HG03439 (cell line): Measurements from ENCODE around the gene PDE3B.
"Not testable (repeated sequence)": the region's sequence is repeated elsewhere in the genome, so short reads cannot be mapped to it uniquely, and the experiment has no call there.

ENCODE experiments used
- ATAC-seq: cut with Tn5 transposase; IDR thresholded peaks from one replicate; pipeline ENCODE4 v1.9.1; 2021; ENCODE audit warnings: mild to moderate bottlenecking, moderate library complexity; ENCODE audit not compliant: unreplicated experiment

Gene PDE3B

GRCh38 chr11:14643697-14644225 lies at the start of gene PDE3B:
PDE3B (plus strand) TSS chr11:14643804; CDS start chr11:14644076, 272 bp downstream.
- ATAC-seq = peak; percentile 65

DNA sequence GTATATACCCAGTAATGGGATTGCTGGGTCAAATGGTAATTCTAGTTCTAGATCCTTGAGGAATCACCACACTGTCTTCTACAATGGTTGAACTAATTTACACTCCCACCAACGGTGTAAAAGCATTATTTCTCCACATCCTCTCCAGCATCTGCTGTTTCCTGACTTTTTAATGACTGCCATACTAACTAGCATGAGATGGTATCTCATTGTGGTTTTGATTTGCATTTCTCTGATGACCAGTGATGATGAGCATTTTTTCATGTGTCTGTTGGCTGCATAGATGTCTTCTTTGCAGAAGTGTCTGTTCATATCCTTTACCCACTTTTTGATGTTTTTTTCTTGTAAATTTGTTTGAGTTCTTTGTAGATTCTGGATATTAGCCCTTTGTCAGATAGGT lies 48.3 kb upstream of the PDE3B start:
- ATAC-seq = not testable (repeated sequence)

GRCh38 chr11:14607713-14608112 lies 35.9 kb upstream of the PDE3B start:
- no peak for ATAC-seq

- ATAC-seq = no peak
Measured at GRCh38 chr11:14609902-14610301, 33.7 kb upstream of the PDE3B start.

DNA sequence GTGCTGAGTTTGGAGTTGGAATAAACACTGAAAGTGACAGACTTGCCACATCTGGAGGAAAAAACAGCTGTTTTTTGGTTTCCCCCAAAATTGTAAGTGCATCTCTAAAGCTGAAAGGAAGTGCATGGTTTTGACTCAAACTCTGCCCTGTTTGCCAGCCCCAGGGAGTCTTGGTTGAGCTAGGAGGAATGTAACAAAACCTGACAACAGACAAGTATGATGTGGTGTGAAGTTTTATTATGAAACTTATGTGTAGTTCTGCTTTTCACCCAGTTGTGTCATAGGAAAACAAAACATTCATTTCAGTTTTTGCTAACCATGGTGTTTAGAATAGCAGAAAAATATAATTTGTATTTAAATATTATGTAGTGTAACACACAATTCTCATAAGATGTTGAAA lies 31.7 kb upstream of the PDE3B start:
- no peak for ATAC-seq

DNA sequence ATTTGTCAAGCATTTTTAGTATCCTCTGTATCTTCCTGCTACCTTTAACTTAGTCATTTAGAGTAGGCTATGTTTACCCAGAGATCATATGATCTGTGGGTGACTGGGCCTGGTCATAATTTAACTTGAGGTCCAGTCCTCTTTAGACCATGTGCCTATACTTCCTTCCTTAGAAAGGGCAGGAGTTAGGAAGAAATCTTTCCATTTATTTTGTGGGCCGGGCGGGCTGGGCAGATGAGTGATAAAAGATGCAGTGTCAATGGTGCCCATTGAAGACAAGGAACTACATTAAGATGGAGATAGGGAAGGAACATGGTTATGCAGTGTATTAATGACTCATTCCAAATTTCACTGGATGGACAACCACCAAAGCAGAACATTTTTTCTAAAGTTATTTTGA lies 30.9 kb upstream of the PDE3B start:
- no peak for ATAC-seq

DNA sequence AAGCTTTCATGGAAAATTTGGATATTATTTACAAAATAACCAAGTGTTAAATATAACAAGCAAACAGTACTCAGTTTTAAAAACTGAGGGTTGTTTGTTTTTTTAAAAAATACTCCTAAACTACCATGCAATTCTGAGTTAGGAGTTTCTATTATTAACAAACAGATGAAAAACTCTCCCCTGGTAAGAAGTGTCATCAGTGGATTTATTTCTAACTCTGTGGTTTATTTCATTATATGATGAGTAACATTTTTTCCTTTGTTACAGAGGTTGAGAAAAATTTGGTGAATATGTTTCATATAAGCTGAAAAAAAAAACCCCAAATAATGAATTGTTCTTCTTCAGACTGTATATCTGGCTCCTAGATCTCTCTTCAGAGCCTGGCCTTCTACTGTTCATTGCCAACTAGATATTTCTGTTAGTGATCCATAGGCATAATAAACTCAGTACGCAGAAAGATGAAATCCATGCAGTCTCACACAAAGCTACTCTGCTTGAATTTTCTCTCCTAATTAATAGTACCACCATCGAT lies 29.4 kb upstream of the PDE3B start:
- ATAC-seq = no peak

DNA sequence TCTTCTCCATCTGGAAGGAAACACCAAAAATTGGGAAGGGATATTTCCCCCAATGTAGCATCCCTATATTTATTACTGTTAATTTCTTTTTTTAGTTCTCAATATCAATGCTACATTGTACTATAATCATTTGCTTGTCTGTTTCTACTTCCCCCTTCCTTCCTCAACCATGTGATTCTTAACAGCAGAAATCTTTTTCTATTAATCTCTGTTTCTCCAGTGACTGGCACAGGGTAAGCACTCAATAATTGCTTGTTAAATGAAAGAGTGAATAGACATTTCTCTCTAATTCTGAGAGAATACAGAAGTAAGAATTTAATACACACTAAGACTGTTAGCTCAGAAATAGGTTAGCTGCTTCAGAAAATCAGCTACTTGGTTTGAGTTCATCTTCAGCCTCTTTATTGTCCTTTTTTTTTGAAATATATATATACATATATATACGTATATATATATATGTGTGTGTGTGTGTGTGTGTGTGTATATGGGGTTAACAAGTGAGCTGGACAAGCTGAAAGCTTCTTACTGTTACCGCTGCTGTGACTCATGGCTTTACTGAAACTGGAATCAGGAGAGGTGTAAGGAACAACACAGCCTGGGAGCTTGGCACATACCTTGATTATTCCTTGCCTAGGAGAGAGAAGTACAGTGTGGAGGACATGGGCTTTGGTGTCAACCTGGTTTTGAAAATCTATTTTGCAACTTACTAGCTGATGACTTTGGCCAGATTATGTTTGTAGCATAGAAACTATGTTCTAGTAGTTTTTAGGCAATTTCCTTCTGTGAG lies 26.2 kb upstream of the PDE3B start:
- ATAC-seq = no peak

DNA sequence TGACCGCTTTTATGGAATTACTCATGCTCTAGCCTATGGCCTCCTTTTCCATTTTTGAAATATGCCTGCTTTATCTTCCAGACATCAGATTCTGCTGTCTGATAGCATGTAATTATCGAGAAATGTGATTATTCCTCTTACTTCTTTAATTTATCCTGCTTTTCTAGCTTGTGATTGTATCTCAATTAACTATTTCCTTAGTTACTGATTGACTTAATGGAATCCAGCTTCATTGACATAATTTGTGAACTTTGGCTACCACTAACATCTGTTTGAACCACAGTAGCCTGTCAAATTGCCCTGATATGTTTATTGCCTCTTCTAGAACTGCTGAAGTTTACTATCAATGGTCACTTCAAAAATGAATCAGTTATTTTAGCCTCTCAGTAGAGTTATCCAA lies 25.5 kb upstream of the PDE3B start:
- ATAC-seq = no peak

DNA sequence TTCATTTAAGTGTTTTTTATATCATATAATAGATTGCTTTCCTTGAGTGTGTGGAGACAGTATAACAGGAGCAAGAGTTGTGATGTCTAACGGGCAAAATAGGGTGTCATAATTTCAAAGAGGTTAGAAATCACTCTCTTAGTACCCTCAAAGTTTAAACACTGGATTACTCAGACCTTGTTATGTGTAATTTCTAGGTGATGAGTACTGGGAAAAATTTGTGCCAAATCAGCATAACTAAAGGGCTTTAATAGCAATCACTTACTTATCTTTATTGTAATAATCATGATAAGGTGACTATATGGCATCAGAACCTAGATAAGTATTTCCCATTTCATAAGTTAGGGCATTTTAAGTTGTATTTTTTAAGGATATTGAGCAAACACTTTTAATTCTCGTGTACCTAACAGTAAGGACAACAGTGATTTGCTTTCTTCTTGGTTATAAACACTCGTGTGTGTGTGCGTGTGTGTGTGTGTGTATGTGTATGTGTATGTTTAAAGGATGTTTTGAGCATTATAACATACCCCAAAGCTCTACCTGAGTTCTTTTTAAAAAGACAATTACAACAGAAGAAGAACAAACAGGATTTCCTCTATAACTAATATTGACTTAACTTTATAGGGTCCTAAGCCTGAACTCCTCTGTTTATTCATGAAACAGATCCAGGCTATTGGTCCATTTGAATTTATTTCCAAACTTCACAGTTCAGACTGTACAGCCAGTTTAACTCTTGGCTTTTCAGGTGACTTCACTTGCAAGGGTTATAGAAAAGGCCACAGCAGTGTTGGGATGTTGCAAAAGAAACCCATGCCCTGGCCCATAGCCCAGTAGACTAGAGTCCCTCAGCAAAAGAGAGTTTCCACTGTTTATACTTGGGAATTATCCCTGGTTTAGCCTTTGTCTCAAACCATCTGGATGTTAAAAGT lies 23.7 kb upstream of the PDE3B start:
- ATAC-seq = no peak

DNA sequence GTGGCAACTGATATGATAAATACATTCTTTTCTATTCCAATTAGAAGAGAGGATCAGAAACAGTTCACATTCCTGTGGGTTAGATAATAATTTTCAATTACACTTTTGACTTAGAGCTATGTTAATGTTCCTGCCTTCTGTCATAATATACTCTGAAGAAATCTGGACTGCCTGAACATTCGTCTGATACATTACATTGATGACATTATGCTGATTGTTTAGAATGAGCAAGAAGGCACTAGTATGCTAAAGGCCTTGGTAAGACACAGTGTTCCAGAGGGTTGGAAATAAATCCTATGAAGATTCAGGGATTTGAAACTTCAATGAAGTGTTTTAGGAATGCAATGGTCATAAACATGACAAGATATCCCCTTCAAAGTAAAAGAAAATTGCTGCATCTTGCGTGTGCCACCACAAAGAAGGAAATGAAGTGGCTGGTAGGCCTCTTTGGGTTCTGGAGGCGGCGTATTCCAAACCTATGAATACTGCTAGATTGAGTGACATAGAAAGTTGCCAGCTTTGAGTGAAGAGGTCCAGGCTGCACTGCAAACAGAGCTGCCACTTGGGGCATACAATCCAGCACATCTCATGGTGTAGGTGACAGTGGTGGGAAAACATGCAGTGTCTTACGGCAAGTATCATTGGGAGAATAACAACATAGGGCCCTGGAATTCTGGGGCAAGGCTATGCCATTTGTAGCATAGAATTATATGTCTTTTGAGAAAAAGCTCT lies 21.2 kb upstream of the PDE3B start:
- ATAC-seq = no peak

DNA sequence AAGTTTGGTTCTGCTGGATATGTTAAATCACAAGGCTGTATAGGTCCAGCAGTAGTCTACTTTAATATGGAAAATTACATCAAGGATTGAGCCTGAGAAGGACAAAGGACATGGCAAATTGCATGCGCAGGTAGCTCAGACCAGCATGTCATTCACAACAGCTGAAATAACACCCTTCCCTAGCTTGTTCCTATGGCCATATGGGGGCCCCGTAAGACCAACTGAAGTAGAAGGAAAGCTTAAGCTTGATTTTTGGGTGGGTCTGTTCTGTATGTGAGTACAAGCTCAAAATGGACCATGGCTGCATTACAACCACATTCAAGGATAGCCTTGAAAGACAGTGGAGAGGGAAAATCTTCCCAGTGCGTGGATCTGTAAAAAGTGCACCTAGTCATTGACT lies 20.6 kb upstream of the PDE3B start:
- ATAC-seq = no peak

GRCh38 chr11:14625586-14626205 lies 17.9 kb upstream of the PDE3B start:
- no peak for ATAC-seq

DNA sequence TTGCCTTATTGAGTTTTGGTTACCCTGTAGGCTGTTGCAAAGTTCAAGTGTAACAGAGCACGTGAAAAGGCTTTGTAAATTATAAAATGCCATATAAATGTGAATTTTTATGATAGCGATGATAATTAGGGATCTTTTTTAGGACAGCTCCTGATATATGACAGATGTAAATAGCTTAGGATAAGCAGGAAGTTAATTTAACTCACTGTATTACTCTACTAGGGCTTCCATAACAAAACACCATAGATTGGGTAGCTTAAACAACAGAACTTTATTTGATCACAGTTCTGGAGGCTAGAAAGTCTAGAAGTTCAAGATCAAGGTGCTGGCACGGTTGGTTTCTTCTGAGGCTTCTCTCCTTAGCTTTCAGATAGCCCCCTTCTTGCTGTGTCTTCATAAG lies 17.0 kb upstream of the PDE3B start:
- ATAC-seq = no peak

GRCh38 chr11:14633506-14634224 lies 9.9 kb upstream of the PDE3B start:
- ATAC-seq = not testable (repeated sequence)

GRCh38 chr11:14634813-14635212 lies 8.8 kb upstream of the PDE3B start:
- ATAC-seq = no peak

GRCh38 chr11:14635546-14635945 lies 8.1 kb upstream of the PDE3B start:
- ATAC-seq = no peak

- no peak for ATAC-seq
Measured at GRCh38 chr11:14636119-14636518, 7.5 kb upstream of the PDE3B start.

DNA sequence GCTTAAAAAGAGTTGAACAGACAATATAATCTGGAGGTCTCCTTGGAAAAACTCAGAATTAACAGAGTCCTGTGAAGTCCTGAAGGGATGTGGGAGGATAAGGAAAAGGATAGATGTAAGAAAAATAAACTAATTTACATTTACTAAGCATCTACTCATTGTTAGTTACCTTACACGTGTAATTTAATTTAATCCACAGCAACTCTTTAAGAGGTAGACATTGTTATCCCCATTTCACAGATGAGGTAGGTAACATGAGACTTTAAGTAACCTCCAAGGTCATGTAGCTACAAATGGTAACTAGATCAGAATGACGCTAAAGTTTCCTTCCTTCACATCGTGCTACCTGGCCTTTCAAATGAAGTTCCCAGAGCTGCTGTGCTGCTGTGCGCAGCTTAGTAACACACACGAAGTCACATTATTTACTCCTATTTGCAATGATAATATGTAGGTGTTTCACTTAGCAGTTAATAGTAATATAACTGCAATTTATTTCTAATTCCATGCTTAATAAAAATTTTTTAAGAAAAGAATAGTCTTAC lies 5.7 kb upstream of the PDE3B start:
- no peak for ATAC-seq
